CD4-positive, alpha-beta T cell (primary cell): ENCODE results near the gene YRDC. TPM values are rescaled to one million over a fixed set of nuclear protein-coding genes. Genes with fewer than 3 reads are reported as not detected.

Source experiments
- ATAC-seq: fragments of 200-7000 bp; cut with Tn5 transposase; one replicate; pipeline ENCODE4 v1.10.0; 2022; ENCODE audit warnings: mild to moderate bottlenecking; ENCODE audit not compliant: poor library complexity
- CTCF ChIA-PET: fragments of 350-600 bp; sonication (Branson Sonifier 250); formaldehyde crosslinking; loops from one replicate; lab custom pipeline; 2021; ENCODE audit warnings: antibody characterized with exemption, inconsistent platforms; lab: Charles Lee
- POLR2A ChIA-PET: fragments of 350-600 bp; sonication (Branson Sonifier 250); formaldehyde crosslinking; loops from one replicate; lab custom pipeline; 2021; ENCODE audit warnings: antibody characterized with exemption, inconsistent platforms; lab: Charles Lee
- DNase-seq, 14 experiments: peaks; one replicate each; pipeline ENCODE4 v3.0.0-alpha.2; 2013 to 2020; ENCODE audit warnings: mixed read lengths in 2 of 14
- H3K27ac ChIP-seq, 2 donors: one replicate each; pipeline versions ENCODE4 v1.5.1 to v1.7.0; 2013; ENCODE audit warnings: low read length in 2 of 2, low read depth in 1 of 2, mild to moderate bottlenecking in 1 of 2
- H3K27me3 ChIP-seq, 2 experiments: 1 replicate in 1 of 2; 2 replicates in 1 of 2; pipeline versions ENCODE4 v1.6.1 to v1.7.0; 2013; ENCODE audit warnings: low read length in 2 of 2, control low read depth in 1 of 2, mild to moderate bottlenecking in 1 of 2, moderate library complexity in 1 of 2; ENCODE audit not compliant: insufficient read depth in 2 of 2, control insufficient read depth in 1 of 2
- H3K36me3 ChIP-seq: one replicate; pipeline ENCODE4 v1.6.1; 2013; ENCODE audit warnings: low read length, control low read depth; ENCODE audit not compliant: insufficient read depth
- H3K4me1 ChIP-seq: one replicate; pipeline ENCODE4 v1.6.1; 2013; ENCODE audit warnings: low read length, control low read depth; ENCODE audit not compliant: insufficient read depth
- H3K4me3 ChIP-seq: one replicate; pipeline ENCODE4 v1.5.1; 2013; ENCODE audit warnings: mild to moderate bottlenecking, low read length, moderate library complexity
- H3K9me3 ChIP-seq, 2 experiments: 1 replicate in 1 of 2; 2 replicates in 1 of 2; pipeline versions ENCODE4 v1.6.1 to v1.7.0; 2013; ENCODE audit warnings: low read length in 2 of 2, mild to moderate bottlenecking in 2 of 2, control low read depth in 1 of 2, moderate library complexity in 1 of 2; ENCODE audit not compliant: control insufficient read depth in 1 of 2, insufficient read depth in 1 of 2
- H3K27ac Mint-ChIP-seq: one replicate; pipeline ENCODE4 v1.8.0; 2020; ENCODE audit warnings: mixed read lengths
- H3K27me3 Mint-ChIP-seq: one replicate; pipeline ENCODE4 v1.8.0; 2021; ENCODE audit warnings: mixed read lengths
- H3K36me3 Mint-ChIP-seq: one replicate; pipeline ENCODE4 v1.8.0; 2021; ENCODE audit warnings: low read depth, mixed read lengths
- H3K4me1 Mint-ChIP-seq: one replicate; pipeline ENCODE4 v1.8.0; 2021; ENCODE audit warnings: low read depth, mixed read lengths
- H3K4me3 Mint-ChIP-seq: one replicate; pipeline ENCODE4 v1.8.0; 2020; ENCODE audit warnings: mild to moderate bottlenecking, mixed read lengths
- H3K9me3 Mint-ChIP-seq: one replicate; pipeline ENCODE4 v1.8.0; 2020; ENCODE audit warnings: mixed read lengths
- intact Hi-C, 2 experiments: fragments of 100-400 bp; cut with DNase I in 1 of 2; cut with micrococcal nuclease in 1 of 2; formaldehyde crosslinking; loops; one replicate each; pipeline versions ENCODE4 v1.15.1 to v1.9.0; 2023 to 2025; cut with DNase I, micrococcal nuclease
- total RNA-seq, 174 experiments: library from RNA in 2 of 174; stranded (reverse) in 2 of 174; gene quantifications; one replicate each; pipeline ENCODE4 v1.2.3 and lab custom pipeline; 2021 to 2026
- TF ChIP-seq, protein P1 (sequence below): fragments of 200-600 bp; IDR thresholded peaks from one replicate; pipeline ENCODE4 v1.8.0; 2022; ENCODE audit warnings: antibody characterized with exemption, mild to moderate bottlenecking

The YRDC gene
- total RNA-seq, 2 experiments from 2014 or later = 31.1 to 31.2 TPM

DNA sequence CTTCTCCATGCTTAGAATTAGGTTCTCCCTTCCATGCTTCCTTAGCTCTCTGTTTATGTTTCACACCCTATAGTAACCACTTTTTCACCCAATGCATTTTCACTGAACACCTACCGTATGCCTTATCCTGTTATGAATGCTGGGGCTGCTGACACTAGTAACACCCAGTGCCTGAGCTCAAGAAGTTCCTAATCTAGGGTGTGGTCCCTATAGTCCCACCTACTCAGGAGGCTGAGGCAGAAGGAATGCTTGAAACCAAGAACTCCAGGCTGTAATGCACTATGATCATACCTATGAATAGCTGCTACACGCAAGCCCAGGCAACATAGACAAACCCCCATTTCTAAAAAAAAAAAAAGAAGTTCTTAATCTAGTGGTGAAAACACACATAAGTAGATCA lies 48.6 kb downstream of the YRDC start:
- no peaks in the 10 kb centered on the region for H3K4me1 ChIP-seq
- no peaks in the 10 kb centered on the region for H3K36me3 ChIP-seq
- H3K9me3 Mint-ChIP-seq = no peaks in the 10 kb centered on the region
- no peaks in the 10 kb centered on the region for H3K36me3 Mint-ChIP-seq
- TF ChIP-seq, protein P1, sequence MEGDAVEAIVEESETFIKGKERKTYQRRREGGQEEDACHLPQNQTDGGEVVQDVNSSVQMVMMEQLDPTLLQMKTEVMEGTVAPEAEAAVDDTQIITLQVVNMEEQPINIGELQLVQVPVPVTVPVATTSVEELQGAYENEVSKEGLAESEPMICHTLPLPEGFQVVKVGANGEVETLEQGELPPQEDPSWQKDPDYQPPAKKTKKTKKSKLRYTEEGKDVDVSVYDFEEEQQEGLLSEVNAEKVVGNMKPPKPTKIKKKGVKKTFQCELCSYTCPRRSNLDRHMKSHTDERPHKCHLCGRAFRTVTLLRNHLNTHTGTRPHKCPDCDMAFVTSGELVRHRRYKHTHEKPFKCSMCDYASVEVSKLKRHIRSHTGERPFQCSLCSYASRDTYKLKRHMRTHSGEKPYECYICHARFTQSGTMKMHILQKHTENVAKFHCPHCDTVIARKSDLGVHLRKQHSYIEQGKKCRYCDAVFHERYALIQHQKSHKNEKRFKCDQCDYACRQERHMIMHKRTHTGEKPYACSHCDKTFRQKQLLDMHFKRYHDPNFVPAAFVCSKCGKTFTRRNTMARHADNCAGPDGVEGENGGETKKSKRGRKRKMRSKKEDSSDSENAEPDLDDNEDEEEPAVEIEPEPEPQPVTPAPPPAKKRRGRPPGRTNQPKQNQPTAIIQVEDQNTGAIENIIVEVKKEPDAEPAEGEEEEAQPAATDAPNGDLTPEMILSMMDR = no peak
- peaks cover 0 to 17% of the 10 kb centered on the region in 2 experiments for H3K9me3 ChIP-seq
- intact Hi-C loops = no loop called here
- no peak overlapping the region for H3K27ac ChIP-seq
- ATAC-seq (no peak), DNase-seq (no peak)
- H3K4me3 Mint-ChIP-seq = no peak overlapping the region
- H3K27me3 Mint-ChIP-seq = peaks cover 45% of the 10 kb centered on the region
- no peaks in the 10 kb centered on the region for H3K4me1 Mint-ChIP-seq
- H3K27me3 ChIP-seq = peaks cover 44 to 71% of the 10 kb centered on the region in 2 experiments
- ChIA-PET CTCF (no interaction called here), POLR2A (no interaction called here)
- no peak overlapping the region for H3K4me3 ChIP-seq
- no peak overlapping the region for H3K27ac Mint-ChIP-seq

DNA sequence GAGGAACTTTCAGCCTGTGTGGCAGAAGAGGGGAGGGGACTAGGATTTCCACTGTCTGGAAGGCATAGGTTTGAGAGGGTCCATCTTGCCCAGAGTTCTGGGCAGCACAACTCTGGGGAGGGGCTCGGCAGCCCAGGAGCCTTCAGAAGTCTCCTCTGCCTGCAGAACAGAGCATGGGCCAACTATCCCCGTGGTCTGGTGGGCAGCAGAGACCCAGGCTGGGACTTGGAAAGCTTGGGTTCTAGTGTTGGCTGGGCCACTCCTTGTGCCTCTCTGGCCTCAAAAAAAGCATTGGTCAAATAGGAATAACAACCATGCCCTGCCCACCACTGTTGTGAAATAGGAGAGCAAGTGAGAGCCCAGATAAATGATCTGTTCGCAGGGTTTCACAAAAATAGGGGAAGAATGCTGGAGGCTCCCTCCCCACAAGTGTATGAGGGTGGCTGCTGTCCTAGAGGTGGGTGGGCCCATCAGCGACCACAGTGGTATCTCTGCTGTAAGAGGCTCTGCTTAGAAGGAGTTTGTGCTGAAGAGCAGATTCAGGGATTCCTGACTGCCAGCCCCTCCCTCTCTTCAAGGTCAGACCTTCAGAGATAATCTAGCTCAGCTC lies 52.0 kb downstream of the YRDC start:
- H3K27me3 ChIP-seq = peaks cover 32 to 68% of the 10 kb centered on the region in 2 experiments
- no peaks in the 10 kb centered on the region for H3K9me3 Mint-ChIP-seq
- H3K27me3 Mint-ChIP-seq = peaks cover 35% of the 10 kb centered on the region
- peaks cover 4% of the 10 kb centered on the region for H3K4me1 Mint-ChIP-seq
- no peak overlapping the region for H3K4me3 Mint-ChIP-seq
- DNase-seq (no peak), ATAC-seq (no peak)
- ChIA-PET POLR2A (no interaction called here), CTCF (no interaction called here)
- H3K9me3 ChIP-seq = peaks cover 0 to 12% of the 10 kb centered on the region in 2 experiments
- TF ChIP-seq, protein P1 = no peak
- H3K27ac Mint-ChIP-seq = no peak overlapping the region
- no peaks in the 10 kb centered on the region for H3K36me3 Mint-ChIP-seq
- intact Hi-C loops = no loop called here
- H3K36me3 ChIP-seq = no peaks in the 10 kb centered on the region
- no peak overlapping the region for H3K27ac ChIP-seq
- no peak overlapping the region for H3K4me3 ChIP-seq
- H3K4me1 ChIP-seq = peaks cover 12% of the 10 kb centered on the region

DNA sequence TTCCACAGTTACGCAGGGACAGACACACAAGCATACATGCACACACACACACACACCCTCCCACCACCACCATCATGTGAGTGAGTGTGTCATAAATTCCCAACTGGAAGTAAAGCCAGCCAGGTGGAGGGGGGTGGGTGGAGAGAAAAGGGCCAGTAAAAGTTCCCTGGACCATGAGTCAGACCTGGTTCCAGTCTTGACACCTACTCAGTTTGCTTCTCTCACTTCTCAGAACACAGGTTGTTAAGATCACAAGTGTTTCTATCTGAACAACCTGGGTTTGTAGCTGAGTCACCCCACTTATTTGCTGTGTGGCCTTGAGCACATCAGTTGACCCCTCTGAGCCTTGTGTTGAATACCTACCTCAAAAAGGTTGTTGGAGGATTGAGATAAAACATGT lies 52.7 kb downstream of the YRDC start:
- Mint-ChIP-seq H3K9me3 (no peaks in the 10 kb centered on the region), H3K27me3 (peaks cover 38% of the 10 kb centered on the region), H3K36me3 (no peaks in the 10 kb centered on the region), H3K4me3 (no peak overlapping the region), H3K4me1 (peaks cover 4% of the 10 kb centered on the region), H3K27ac (no peak overlapping the region)
- TF ChIP-seq, protein P1 = no peak
- Histone ChIP-seq H3K36me3 (no peaks in the 10 kb centered on the region), H3K27ac (no peak overlapping the region), H3K4me3 (no peak overlapping the region), H3K9me3 (peaks cover 0 to 12% of the 10 kb centered on the region in 2 experiments), H3K4me1 (peaks cover 12% of the 10 kb centered on the region), H3K27me3 (peaks cover 36 to 72% of the 10 kb centered on the region in 2 experiments)
- ATAC-seq (no peak), DNase-seq (no peak)
- CTCF ChIA-PET = no interaction called here
- POLR2A ChIA-PET = no interaction called here
- intact Hi-C loops = no loop called here
